Occipital lobe (tissue), 2 donors: ENCODE data around the gene COA3. TPM values are rescaled to one million over a fixed set of nuclear protein-coding genes. Genes with fewer than 3 reads are reported as not detected.

Experiments
- DNase-seq: peaks from one replicate; lab custom pipeline; 2025; lab: John Stamatoyannopoulos, UW
- total RNA-seq: library from RNA; depleted of rRNA; stranded (reverse); fragments of >200 nt; gene quantifications from one replicate; pipeline ENCODE4 v1.2.3, GENCODE V29; 2014

COA3 gene
- total RNA-seq, 1 donor from 2014 or later, result 61.8 TPM

DNA sequence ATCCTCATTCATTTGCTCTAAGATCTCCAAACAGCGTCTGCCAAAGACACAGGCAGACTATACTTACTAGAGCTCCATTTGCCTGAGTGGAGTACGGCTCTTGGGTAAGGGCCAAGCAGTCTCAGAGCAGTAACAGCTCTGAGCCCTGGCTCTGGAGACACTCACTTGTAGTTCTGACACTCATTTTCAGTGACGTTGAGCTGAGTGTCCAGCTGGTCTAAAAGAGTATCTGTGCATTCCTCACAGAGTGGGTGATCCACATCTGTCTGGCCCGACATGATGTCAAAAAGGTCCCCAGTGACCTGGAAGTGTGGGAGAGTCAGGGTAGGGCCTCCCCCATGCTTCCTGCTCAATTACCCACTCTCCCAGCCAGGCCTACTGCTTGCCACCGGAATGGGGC, 19.9 kb upstream of the COA3 start:
- DNase-seq, result no peak

DNA sequence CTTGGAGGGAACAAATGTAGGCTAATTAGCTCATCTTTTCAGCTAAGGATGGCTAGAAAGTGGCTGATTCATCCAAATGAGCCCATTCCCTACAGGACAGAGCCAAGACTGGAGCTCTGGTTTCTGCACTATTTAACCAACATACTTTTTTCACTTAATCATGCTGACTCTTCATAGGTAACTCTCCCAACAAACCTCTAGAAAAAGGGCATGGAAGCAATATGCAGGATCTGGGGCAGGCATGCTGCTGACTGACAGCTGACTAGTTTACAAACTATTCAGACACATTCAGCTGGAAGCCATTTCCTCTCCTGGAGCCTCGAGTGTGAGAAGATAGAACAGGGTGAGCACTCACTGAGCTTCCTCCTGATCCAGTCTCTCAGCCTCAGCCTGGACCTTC, 19.4 kb upstream of the COA3 start:
- DNase-seq, result no peak

DNA sequence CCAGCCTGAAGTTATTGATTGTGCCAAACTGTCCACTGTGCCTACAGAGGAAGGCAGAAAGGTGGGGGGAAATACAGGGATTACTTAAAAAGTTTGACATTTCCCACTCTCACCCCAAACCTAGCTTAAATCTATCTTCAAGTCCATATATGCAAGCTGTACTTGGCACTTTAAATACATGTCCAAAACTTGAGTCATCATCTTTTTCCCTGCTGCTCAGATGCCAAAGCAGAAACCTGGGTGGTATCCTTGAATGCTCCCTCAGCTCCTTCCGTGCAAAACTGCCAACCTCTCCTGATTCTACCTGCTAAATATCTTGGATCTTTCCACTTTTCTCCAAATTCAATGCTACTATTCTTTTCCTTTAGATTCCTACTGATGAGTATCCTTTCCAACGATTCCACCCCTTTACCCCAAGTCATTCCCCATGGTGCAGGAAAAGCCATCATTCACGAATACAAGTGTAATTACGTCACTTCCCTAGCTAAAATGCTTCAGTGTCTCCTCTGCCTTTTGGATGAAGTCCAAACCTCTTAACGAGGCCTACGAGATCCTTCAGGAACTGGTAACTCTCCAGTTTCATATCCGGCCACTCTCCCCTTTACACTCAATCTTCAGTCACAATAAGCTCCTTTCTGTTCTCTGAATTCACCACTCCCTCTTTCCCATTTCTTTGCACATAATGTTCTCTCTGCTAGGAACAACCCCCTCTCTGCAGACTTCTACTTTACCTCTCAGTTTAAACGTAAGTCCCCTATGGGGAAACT, 16.3 kb upstream of the COA3 start:
- no peak for DNase-seq

DNA sequence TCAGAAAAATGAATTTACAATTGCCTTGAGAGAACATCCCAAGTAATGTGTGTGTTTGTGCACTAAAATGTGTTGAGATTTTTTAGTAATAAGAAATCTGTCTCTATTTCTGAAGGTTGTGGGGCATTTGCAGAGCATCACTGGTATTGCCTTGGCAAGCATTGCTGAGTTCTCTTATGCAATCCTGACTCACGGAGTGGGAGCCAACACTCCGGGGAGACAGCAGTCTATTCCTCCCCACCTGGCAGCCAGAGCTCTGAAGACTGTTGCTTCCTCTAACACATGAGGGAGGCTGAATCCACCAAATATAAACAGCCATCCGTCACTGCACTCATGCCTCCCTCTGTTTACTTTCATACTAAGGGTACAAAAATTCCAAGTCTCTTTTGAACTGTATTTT, 10.7 kb upstream of the COA3 start:
- DNase-seq, result peak; percentile 36

DNA sequence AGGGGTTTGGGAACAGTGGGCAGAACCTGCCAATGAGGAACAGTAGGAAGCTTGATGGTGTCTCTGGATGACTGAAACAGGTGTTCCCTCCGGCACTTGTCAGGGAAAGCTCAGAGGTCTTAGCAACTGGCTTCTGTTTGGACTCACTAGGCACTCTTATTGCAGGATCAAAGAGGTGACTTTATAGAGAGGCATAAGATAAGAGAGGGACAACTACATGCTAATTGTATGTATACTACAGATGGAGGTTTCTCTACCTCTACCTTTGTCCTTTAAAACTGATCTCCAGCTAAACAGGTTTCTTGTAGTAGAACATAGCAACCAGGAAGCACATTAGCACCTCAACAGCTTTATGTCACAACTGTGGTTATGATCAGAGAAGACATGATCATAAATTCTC, 7.7 kb upstream of the COA3 start:
- no peak for DNase-seq

DNA sequence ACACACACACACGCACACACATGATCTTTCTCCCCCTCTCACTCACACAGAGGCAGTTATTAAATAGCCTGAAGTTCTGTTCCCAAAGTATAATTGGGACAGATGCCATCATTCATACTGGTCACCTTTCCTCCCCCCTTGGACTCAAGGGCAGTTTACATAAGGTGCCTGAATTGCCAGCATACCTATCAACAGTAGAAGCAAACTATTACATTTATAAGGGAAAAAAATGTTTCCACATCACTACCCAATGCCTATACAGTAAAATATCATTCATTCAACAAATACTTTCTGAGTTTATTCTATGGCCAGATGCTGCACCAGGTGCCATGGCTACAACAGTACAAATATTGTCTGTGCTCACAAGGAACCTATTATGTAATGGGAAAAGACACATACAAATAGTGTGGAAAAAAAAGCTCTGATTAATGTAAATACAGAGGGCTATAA, 6.4 kb upstream of the COA3 start:
- no peak for DNase-seq

DNA sequence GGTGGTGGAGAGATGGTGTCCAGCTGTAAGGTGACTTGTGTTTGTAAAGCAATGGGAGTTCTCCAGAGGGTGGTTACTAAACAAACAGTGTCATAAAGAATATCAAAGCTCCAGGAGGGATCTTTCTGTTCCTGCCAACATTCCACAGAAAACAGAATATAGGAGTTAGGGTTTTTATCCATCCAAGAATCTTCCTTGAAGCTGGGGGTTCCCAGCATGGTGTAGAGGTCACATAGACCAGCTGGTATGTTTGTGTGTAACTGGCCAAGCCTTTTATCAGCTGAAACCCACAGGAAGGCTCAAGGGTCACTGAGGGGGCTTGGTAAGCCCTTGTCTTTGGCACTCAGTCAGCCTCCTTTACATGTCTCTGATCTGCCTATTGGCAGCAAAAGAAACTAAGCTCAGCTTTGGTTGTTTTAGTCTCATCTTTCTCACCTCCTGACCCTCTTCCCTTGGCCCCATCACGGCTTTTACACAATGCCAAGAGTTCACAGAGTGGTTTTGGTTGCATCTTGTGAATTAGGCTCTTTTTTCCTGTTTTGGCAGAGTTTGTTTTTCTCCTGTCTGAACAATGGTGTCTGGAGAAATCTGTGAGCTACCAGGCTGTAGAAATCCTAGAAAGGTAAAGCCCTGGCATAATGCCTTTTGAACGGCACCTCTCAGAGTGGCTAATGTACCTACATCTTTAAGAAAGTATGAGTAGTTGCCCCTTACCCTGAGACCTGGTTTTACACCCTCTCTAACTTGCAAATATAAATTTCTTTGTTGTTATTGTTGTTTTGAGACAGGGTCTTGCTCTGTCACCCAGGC, 4.8 kb upstream of the COA3 start:
- no peak for DNase-seq

DNA sequence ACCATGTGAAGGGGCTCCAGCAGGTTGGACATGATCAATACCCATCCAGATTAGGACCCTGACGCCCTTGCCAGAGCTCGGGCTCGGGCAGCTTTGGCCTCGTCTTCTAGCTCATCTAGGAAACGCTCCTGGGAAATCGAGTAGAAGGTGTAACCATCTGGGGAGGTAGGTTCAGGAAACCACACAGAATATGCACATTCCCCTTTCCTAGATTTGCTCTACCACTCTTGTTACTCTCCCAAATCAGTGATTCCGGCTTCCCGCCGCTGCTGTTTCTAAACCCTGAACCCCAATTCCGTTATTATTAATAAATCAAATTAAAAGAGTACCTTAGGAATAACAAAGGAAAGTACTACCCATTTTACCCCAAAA, 507 bp downstream of the COA3 start:
- DNase-seq, result no peak

DNA sequence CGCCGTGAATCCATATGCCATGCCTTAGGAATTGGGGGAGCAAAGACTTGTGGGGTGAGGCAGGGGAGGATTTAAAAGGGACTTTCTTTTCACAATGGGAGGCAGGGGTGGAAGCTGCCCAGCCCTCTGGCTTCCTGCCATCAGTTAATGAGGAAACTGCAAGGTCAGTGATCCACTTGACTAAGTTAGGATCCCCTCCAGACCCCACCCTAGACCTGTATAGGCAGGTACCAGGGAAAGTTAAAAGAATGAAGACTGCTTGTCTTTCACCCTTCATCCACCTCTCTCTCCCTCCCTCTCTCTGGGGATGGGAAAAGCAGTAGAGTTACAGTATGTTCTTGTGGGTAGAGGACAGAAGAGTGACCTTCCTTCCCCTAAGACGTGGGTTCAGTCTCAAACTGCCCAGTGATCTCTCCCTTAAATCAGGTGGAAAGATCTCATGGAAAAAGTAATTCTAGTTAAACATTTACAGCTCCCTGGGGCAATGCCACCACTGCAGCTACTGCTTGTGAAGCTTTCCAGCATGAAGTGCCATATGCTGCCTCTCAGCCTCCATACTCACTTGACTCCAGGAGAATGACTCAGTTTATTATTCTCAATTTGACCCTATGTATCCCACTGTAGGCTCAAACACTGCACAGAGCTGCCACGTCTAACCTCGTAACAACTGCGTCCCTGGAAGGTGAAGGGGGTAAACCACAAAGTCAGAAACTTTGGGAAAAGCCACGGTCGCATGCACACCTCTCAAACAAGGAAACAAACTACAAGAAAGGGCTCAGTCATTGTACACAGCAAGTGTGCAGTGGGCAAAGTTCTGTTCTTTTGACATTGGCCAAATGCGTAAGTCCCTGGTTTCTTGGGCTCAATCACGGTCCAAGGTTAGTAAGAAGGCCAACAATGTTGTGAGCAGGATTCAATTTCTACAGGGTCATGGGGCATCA, 1.2 kb downstream of the COA3 start:
- DNase-seq, result no peak

DNA sequence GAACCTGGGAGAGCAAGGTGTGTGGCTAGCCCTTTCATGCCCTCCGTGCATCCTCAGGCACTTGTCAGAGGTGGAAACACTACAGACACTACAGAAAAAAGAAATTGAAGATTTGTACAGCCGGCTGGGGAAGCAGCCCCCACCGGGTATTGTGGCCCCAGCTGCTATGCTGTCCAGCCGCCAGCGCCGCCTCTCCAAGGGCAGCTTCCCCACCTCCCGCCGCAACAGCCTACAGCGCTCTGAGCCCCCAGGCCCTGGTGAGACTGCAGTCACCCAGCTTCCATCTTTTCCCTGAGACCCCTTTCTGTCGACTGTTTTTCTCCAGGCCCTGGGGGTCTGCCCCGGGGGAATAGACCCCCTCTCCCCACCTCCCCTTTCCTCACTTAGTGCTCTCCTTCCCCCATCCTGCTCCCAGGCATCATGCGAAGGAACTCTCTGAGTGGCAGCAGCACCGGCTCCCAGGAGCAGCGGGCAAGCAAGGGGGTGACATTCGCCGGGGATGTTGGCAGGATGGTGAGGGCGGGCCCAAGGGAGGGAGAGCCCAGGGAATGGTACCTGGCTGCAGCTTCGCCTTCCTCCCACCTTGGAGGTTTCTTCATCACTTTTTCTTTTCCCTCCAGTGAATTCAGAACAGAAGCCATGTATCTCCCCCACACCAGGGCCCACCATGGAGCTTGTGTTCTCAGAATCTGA, 2.3 kb downstream of the COA3 start:
- no peak for DNase-seq

DNA sequence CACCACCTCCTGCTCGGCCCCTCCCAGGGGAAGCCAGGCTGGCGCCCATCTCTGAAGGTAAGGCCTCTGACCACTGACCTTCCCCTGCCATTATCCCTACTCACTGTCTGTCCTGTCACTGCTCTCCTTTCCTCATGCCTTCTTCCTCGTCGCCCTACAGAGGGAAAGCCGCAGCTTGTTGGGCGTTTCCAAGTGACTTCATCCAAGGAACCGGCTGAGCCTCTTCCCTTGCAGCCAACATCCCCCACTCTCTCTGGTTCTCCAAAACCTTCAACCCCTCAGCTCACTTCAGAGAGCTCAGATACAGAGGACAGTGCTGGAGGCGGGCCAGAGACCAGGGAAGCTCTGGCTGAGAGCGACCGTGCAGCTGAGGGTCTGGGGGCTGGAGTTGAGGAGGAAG, 3.0 kb downstream of the COA3 start:
- no peak for DNase-seq

DNA sequence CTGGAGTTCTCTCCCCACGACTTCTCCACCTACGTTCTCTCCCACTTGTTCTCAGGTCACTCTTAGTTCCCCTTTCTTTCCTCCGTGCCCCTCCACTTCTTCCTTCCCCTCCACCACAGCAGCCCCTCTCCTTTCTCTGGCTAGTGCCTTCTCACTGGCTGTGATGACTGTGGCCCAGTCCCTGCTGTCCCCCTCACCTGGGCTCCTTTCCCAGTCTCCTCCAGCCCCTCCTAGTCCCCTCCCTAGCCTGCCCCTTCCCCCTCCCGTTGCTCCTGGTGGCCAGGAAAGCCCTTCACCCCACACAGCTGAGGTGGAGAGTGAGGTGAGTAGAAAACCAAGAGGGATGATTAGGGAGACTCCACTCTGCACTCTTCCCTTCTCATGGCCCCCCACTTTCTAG, 3.4 kb downstream of the COA3 start:
- DNase-seq, result no peak

DNA sequence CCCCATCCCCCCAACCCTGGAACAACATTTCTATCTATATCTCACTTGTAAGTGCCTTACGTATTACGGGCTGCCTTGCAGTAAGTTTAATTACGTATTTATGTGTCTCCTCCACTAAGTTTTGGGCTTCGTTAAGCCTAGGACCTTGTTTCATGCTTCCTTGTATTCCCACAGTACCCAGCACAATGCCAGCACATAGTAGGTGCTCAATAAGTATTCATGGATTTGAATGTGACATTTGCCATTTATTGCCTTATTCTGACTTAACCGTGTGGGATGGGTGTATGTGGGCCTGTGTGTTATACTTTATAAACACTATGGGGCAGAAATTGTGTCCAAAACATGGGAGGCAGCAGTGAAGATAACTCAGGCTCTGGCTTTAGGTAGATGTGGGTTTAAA, 6.0 kb downstream of the COA3 start:
- no peak for DNase-seq

DNA sequence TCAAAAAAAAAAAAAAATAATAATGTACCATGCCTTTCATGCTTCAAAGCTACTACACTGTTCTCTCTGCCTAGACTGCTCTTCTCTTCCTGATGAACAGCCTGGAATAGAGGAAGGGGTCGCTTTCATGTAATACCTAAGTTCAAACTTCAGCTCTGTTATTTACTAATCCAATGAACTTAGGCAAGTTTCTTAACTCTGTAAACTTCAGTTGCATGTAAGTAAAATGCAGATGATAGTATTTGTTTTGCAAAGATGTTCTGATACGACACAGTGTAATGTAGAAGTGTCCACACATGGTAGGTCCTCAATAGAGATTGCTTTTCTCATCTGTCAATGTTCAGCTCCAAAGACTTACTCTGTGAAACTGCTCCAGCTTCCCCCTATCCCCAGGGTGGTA, 6.6 kb downstream of the COA3 start:
- DNase-seq, result no peak

DNA sequence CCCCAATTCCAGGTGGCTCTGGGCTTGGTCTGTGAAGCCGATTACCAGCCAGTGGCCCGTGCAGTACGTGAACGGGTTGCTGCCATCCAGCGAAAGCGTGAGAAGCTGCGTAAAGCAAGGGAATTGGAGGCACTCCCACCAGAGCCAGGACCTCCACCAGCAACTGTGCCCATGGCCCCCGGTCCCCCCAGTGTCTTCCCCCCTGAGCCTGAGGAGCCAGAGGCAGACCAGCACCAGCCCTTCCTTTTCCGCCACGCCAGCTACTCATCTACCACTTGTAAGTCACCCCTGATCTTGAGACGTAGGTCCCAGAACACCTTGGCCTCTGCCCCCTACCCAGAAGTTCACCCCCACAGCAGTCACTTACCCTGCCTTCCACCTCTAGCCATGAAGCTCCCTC, 11.2 kb downstream of the COA3 start:
- no peak for DNase-seq

DNA sequence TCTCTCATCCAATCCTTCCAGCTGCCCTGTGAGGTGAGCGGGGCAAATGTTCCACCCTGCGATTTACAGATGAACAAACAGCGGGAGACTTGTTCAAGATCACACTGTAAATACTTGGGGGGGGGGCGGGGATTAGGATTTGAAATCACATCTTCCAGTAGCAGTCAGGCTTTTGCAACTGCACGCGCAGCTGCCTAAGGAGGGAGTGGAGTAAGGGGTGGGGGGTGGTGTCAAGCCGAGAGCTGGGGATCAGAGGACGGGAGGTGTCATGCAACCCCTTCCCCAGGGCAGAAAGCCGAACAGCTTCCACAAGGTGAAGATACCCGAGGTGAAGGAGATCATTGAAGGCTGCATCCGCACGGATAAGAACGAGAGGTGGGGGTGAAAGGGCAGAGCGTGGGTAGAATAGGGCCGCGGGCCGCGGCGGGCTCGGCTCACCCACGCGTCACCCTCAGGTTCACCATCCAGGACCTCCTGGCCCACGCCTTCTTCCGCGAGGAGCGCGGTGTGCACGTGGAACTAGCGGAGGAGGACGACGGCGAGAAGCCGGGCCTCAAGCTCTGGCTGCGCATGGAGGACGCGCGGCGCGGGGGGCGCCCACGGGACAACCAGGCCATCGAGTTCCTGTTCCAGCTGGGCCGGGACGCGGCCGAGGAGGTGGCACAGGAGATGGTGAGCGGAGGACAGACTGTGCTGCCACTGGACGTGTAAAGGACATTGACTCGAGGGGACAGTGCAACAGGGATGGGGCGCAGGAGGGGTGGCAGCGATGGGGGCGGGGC, 13.5 kb downstream of the COA3 start:
- no peak for DNase-seq

DNA sequence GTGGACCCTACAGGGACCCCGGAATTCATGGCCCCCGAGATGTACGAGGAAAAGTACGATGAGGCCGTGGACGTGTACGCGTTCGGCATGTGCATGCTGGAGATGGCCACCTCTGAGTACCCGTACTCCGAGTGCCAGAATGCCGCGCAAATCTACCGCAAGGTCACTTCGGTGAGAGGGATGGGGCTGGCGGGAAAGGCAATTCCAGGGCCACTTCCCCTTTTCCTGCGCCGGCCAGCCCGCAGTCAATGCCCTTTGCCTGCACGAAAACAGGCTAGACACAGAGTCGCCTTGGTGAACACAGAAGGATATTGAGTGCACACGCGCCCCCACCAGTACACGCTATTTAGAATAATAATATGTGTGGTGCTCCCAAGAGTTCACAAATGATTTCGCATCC, 14.1 kb downstream of the COA3 start:
- DNase-seq, result no peak

DNA sequence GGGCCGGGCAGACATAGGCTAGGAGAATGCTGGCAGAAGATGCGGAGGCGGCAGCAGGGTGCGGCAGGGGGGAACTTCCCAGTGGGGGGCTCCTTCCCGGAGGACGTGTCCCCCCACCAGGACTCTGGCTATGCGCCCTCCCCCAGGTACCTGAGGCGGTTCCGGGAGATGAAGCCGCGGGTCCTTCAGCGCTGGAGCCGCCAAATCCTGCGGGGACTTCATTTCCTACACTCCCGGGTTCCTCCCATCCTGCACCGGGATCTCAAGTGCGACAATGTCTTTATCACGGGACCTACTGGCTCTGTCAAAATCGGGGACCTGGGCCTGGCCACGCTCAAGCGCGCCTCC, 14.7 kb downstream of the COA3 start:
- no peak for DNase-seq

DNA sequence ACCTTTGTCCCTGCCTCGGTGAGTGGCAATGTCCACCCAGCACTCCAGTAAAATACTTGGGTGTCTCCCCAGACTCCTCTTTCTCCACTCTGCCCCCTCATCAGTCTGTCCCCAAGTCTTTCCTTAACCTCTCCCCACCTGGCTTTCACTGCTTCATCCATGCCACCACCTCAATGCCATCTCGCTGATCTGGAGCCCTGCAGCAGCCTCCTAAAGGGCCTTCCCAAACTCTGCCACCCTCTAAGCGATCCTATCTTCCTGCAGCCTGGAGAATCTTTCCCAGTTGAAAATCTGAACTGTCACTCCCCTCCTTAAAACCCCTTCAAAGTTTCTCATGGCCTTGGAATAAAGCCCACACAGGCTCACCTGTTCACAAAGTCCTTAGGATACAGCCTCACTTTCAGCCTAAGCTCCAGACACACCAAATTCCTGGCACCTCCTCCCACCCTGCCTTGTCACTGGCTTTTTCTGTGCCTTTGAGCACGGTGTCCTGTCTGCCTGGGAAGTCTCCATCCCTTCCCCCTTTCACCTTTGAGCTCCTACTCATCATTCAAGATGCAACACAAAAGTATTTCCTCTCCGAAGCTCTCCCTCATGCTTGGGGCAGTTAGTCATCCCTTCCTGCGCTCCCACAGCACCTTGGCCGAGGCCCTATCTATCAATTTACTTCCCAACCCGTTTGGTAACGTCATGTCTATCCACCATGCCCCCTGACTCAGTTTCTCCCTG, 15.3 kb downstream of the COA3 start:
- no peak for DNase-seq
